HepG2 (cell line): Measurements from ENCODE around the gene COL9A3. TPM values are rescaled to one million over a fixed set of nuclear protein-coding genes. Genes with fewer than 3 reads are reported as not detected.
A peak's percentile ranks its signal among the peaks of the same experiment; 100 is the strongest.

Experiments used
- ATAC-seq: fragments of 200-7000 bp; cut with Tn5 transposase; 3 replicates; pipeline ENCODE4 v1.9.1; 2020; ENCODE audit warnings: mild to moderate bottlenecking, moderate library complexity
- BruUV-seq: library from RNA; stranded (reverse); fragments of 400-500 nt; replicated peaks from 2 replicates; lab custom pipeline; 2021; lab: Mats Ljungman, UMichigan
- CTCF ChIA-PET: fragments of 300-600 bp; formaldehyde crosslinking; extraction: SDS; loops from one replicate; lab custom pipeline; 2021; ENCODE audit warnings: low total read pairs, inconsistent platforms, low intra/inter-chr PET ratio; lab: Yijun Ruan, JAX
- POLR2A ChIA-PET: fragments of 350-600 bp; sonication (Branson Sonifier 250); formaldehyde crosslinking; loops from one replicate; lab custom pipeline; 2020; ENCODE audit warnings: antibody characterized with exemption, inconsistent platforms; lab: Yijun Ruan, JAX
- DNase-seq: peaks from one replicate; pipeline ENCODE4 v3.0.0-alpha.2; 2015; ENCODE audit warnings: low spot score
- FAIRE-seq: peaks from 3 replicates; lab custom pipeline; 2011; peaks lifted over from hg19 to GRCh38; lab: Jason Lieb, UNC
- H2AFZ ChIP-seq: one replicate; pipeline ENCODE4 v1.6.1; 2011; ENCODE audit warnings: low read length, inconsistent platforms
- H3K27ac ChIP-seq: fragments of 300-600 bp; 3 replicates; pipeline ENCODE4 v1.8.0; 2011; ENCODE audit warnings: mixed run types, mild to moderate bottlenecking, mixed read lengths, low read length, inconsistent platforms; ENCODE audit not compliant: insufficient read depth; ENCODE audit errors: extremely low read length
- H3K27me3 ChIP-seq, 2 experiments: fragments of 200-600 bp in 1 of 2; 2 replicates in 1 of 2; 3 replicates in 1 of 2; pipeline versions ENCODE4 v1.6.0 to v1.8.0; 2011; ENCODE audit warnings: low read length in 2 of 2, mild to moderate bottlenecking in 2 of 2, moderate library complexity in 2 of 2, inconsistent platforms in 1 of 2; ENCODE audit not compliant: insufficient read depth in 2 of 2, control insufficient read depth in 1 of 2
- H3K36me3 ChIP-seq, 2 experiments: fragments of 200-600 bp in 1 of 2; replicated peaks in 1 of 2; 2 replicates in 1 of 2; 3 replicates in 1 of 2; pipeline versions ENCODE4 v1.5.1 to v1.8.0; 2011; ENCODE audit warnings: low read length in 2 of 2, inconsistent platforms in 1 of 2; ENCODE audit not compliant: insufficient read depth in 2 of 2, control insufficient read depth in 1 of 2
- H3K4me1 ChIP-seq: 2 replicates; pipeline ENCODE4 v1.5.1; 2012; ENCODE audit warnings: low read length, inconsistent platforms; ENCODE audit not compliant: insufficient read depth
- H3K4me2 ChIP-seq: 2 replicates; pipeline ENCODE4 v1.6.0; 2011; ENCODE audit warnings: low read depth, low read length, inconsistent platforms
- H3K4me3 ChIP-seq, 3 experiments: fragments of 200-600 bp in 1 of 3; sonication (generic), shearing (Covaris generic) in 1 of 3; replicated peaks in 1 of 3; 2 replicates each; pipeline ENCODE4 v1.5.1; 2011 to 2016; ENCODE audit warnings: low read length in 3 of 3, inconsistent platforms in 2 of 3, low read depth in 2 of 3, mild to moderate bottlenecking in 2 of 3, control low read depth in 1 of 3, mixed read lengths in 1 of 3; ENCODE audit not compliant: insufficient read depth in 1 of 3
- H3K79me2 ChIP-seq: one replicate; pipeline ENCODE4 v1.6.1; 2011; ENCODE audit warnings: low read length, inconsistent platforms; ENCODE audit not compliant: insufficient read depth
- H3K9ac ChIP-seq: 2 replicates; pipeline ENCODE4 v1.6.0; 2011; ENCODE audit warnings: mild to moderate bottlenecking, low read depth, low read length, inconsistent platforms; ENCODE audit not compliant: insufficient read depth
- H3K9me3 ChIP-seq: 2 replicates; pipeline ENCODE4 v1.5.1; 2012; ENCODE audit warnings: mild to moderate bottlenecking, low read length
- H4K20me1 ChIP-seq: 2 replicates; pipeline ENCODE4 v1.6.0; 2011; ENCODE audit warnings: inconsistent platforms, mild to moderate bottlenecking, low read length, moderate library complexity; ENCODE audit not compliant: insufficient read depth
- AGO1 ChIP-seq: fragments of 200-400 bp; formaldehyde crosslinking; IDR thresholded peaks from 2 replicates; pipeline ENCODE4 v1.6.1; 2017; ENCODE audit warnings: mild to moderate bottlenecking, low read depth, low read length, moderate library complexity; ENCODE audit not compliant: poor library complexity, severe bottlenecking
- ATF7 ChIP-seq, 2 experiments: fragments of 450-650 bp in 1 of 2; sonication (generic) in 1 of 2; formaldehyde crosslinking in 1 of 2; IDR thresholded peaks; 2 replicates each; pipeline versions ENCODE4 v1.4.0 to v1.6.1; 2016 to 2020; ENCODE audit warnings: antibody characterized with exemption in 1 of 2, mild to moderate bottlenecking in 1 of 2, missing genetic modification reagents in 1 of 2
- BORCS8-MEF2B ChIP-seq: sonication (generic); formaldehyde crosslinking; IDR thresholded peaks from 2 replicates; pipeline ENCODE4 v1.8.0; 2022; ENCODE audit warnings: mild to moderate bottlenecking, missing genetic modification reagents
- KDM5A ChIP-seq: fragments of 200-600 bp; sonication (generic); IDR thresholded peaks from 2 replicates; pipeline ENCODE4 v1.7.0; 2018; ENCODE audit warnings: antibody characterized with exemption, mild to moderate bottlenecking, low read length, borderline replicate concordance
- KLF12 ChIP-seq: sonication (generic); formaldehyde crosslinking; IDR thresholded peaks from 2 replicates; pipeline ENCODE4 v1.4.0; 2020; ENCODE audit warnings: missing genetic modification reagents, borderline replicate concordance
- NKX3-1 ChIP-seq: sonication (generic); formaldehyde crosslinking; IDR thresholded peaks from 2 replicates; pipeline ENCODE4 v1.5.0; 2020; ENCODE audit warnings: missing genetic modification reagents
- SP5 ChIP-seq: IDR thresholded peaks from 2 replicates; pipeline ENCODE4 v1.6.1; 2016; ENCODE audit warnings: low read depth, borderline replicate concordance
- XRCC5 ChIP-seq: fragments of 200-400 bp; formaldehyde crosslinking; optimal IDR thresholded peaks from 2 replicates; pipeline ENCODE3; 2017; ENCODE audit warnings: mild to moderate bottlenecking, low read length
- ZBTB10 ChIP-seq: sonication (generic); formaldehyde crosslinking; IDR thresholded peaks from 2 replicates; pipeline ENCODE4 v1.4.0; 2020; ENCODE audit warnings: missing genetic modification reagents, borderline replicate concordance
- ZNF142 ChIP-seq: sonication (generic); formaldehyde crosslinking; IDR thresholded peaks from 2 replicates; pipeline ENCODE4 v1.4.0; 2020; ENCODE audit warnings: missing genetic modification reagents
- ZNF563 ChIP-seq: sonication (generic); formaldehyde crosslinking; IDR thresholded peaks from 2 replicates; pipeline ENCODE4 v1.8.0; 2022; ENCODE audit warnings: mild to moderate bottlenecking, moderate library complexity, missing genetic modification reagents
- ZNF619 ChIP-seq: sonication (generic); formaldehyde crosslinking; IDR thresholded peaks from 2 replicates; pipeline ENCODE4 v1.4.0; 2020; ENCODE audit warnings: mild to moderate bottlenecking, missing genetic modification reagents
- ZNF772 ChIP-seq: sonication (generic); formaldehyde crosslinking; IDR thresholded peaks from 2 replicates; pipeline ENCODE4 v1.5.0; 2020; ENCODE audit warnings: mild to moderate bottlenecking, missing genetic modification reagents
- WGBS: methylation state at CpG from one replicate; pipeline ENCODE4 v1.1.6; 2017; ENCODE audit warnings: low lambda C conversion rate; 5-methylcytosine and 5-hydroxymethylcytosine counted together
- in situ Hi-C: cut with HindIII; loops from 2 replicates; pipeline ENCODE4 v1.10.0; 2017; ENCODE audit warnings: low pct_unique_long_range_greater_than_20kb; ENCODE audit not compliant: extremely low pct_ligation_motif_present
- intact Hi-C: fragments of 100-400 bp; cut with micrococcal nuclease; formaldehyde crosslinking; loops from one replicate; pipeline ENCODE4 v1.10.0; 2022; ENCODE audit not compliant: unreplicated experiment
- polyA plus RNA-seq, 8 experiments: library from polyadenylated mRNA; depleted of rRNA in 3 of 8; stranded (reverse) in 7 of 8; unstranded in 1 of 8; fragments of >200 nt; fragmentation: Illumina TruSeq in 4 of 8; extraction: Trizol in 4 of 8; gene quantifications; 2 replicates each; pipeline versions ENCODE4 v1.2.1 to v1.2.3, GENCODE V29; 2011 to 2016; ENCODE audit warnings: low read depth in 4 of 8, missing spikeins in 1 of 8, mixed read lengths in 1 of 8; ENCODE audit not compliant: insufficient read depth in 1 of 8
- total RNA-seq, 5 experiments: library from RNA; depleted of rRNA; stranded (reverse); fragments of >200 nt; fragmentation: Illumina TruSeq; extraction: Trizol; gene quantifications; 2 replicates each; pipeline ENCODE4 v1.2.3, GENCODE V29; 2016; ENCODE audit warnings: low read depth in 1 of 5

Gene COL9A3
- total and polyA plus RNA-seq, 2 of the 13 experiments (the other 11 are each of a cell fraction or from before 2014, with no cell fraction given), result 155 to 204 TPM

GRCh38 chr20:62823688-62824475 is 7.0 kb downstream of the COL9A3 start:
- no peaks in the 10 kb centered on the region for H3K9me3 ChIP-seq
- H3K36me3 ChIP-seq, result peaks cover 2% of the 10 kb centered on the region in 2 experiments; a peak in 3 of 5 replicates
- in situ Hi-C loops (no loop called here), intact Hi-C loops (loop anchor here (1.0 to 5.0 kb wide), 3 partner anchors 38 to 185 kb away; partner anchors contain the start of gene TCFL5)
- no peaks in the 10 kb centered on the region for H3K79me2 ChIP-seq
- peak overlapping the region; percentile 47 for H3K9ac ChIP-seq
- BruUV-seq, result no TSS peak
- no peaks in the 10 kb centered on the region for H3K27me3 ChIP-seq
- H3K4me2 ChIP-seq, result peak overlapping the region; percentile 92
- WGBS, result 67% methylated on average over 26 of the region's 38 CpGs
- H3K4me1 ChIP-seq, result peaks cover 60% of the 10 kb centered on the region
- FAIRE-seq (peak; percentile 42), DNase-seq (no peak), ATAC-seq (peak; percentile 13)
- H2AFZ ChIP-seq, result no peak overlapping the region
- CTCF ChIA-PET, result interaction anchor here (1.4 to 1.6 kb wide), 2 partner anchors 23 to 33 kb away, joined by 5 to 14 read pairs; no protein-coding TSS in a partner anchor
- peaks cover 2% of the 10 kb centered on the region; the same call in 1 of the 2 replicates for H4K20me1 ChIP-seq
- POLR2A ChIA-PET, result interaction anchor here (0.6 to 1.8 kb wide), 12 partner anchors 8 to 403 kb away, joined by 3 to 26 read pairs (median 7); partner anchors contain the start of genes GID8, MRGBP, OGFR and SLC17A9
- H3K27ac ChIP-seq, result peak overlapping the region; percentile 59
- H3K4me3 ChIP-seq, result peak overlapping the region in 2 of 3 experiments; percentile 50 to 71; a peak in 2 of 6 replicates
- peak; percentile 75 for TF ChIP-seq AGO1
- no peak for TF ChIP-seq ZNF619
- TF ChIP-seq ZNF772 (CRISPR knock-in tag), result peak; percentile 46; the same call in 1 of the 2 replicates
- 0 out of 2 replicates have a peak, but pooled peaks have one; percentile 73 for TF ChIP-seq ZBTB10 (CRISPR knock-in tag)
- no peak for TF ChIP-seq NKX3-1 (CRISPR knock-in tag)
- 0 out of 2 replicates have a peak, but pooled peaks have one; percentile 34 for TF ChIP-seq KLF12
- 0 out of 2 replicates have a peak, but pooled peaks have one; percentile 20 for TF ChIP-seq BORCS8-MEF2B (CRISPR knock-in tag)
- peak; percentile 25 for TF ChIP-seq XRCC5
- no peak for TF ChIP-seq ZNF563 (CRISPR knock-in tag)
- TF ChIP-seq ZNF142 (CRISPR knock-in tag), result 0 out of 2 replicates have a peak, but pooled peaks have one; percentile 44
- TF ChIP-seq ATF7 (IDR thresholded peaks at IDR 0.05), result no peak
- TF ChIP-seq ATF7 (CRISPR knock-in tag; IDR thresholded peaks at IDR 0.05), result peak; percentile 20; the same call in 1 of the 2 replicates
- TF ChIP-seq SP5 (CRISPR knock-in tag), result no peak
- no peak for TF ChIP-seq KDM5A
